Trophoblast cell (in vitro differentiated cells and primary cell): Measurements from ENCODE around the gene ADCY9. TPM values are rescaled to one million over a fixed set of nuclear protein-coding genes. Genes with fewer than 3 reads are reported as not detected.

Source experiments
- DNase-seq, 2 donors: peaks; one replicate each; pipeline ENCODE4 v3.0.0-alpha.2; 2016
- H2AFZ ChIP-seq: 2 replicates; pipeline ENCODE4 v1.6.1; 2013; ENCODE audit warnings: low read length, moderate library complexity, mild to moderate bottlenecking; ENCODE audit not compliant: insufficient read depth, poor library complexity
- H2AK5ac ChIP-seq: 2 replicates; pipeline ENCODE4 v1.6.1; 2013; ENCODE audit warnings: mild to moderate bottlenecking, low read length
- H2BK120ac ChIP-seq: 2 replicates; pipeline ENCODE4 v1.6.1; 2013; ENCODE audit warnings: low read length, mild to moderate bottlenecking, moderate library complexity; ENCODE audit not compliant: insufficient read depth, poor library complexity
- H2BK12ac ChIP-seq: 2 replicates; pipeline ENCODE4 v1.6.1; 2013; ENCODE audit warnings: mild to moderate bottlenecking, low read length, moderate library complexity
- H2BK5ac ChIP-seq: 2 replicates; pipeline ENCODE4 v1.6.1; 2013; ENCODE audit warnings: low read length, low read depth, moderate library complexity, mild to moderate bottlenecking; ENCODE audit not compliant: poor library complexity
- H3K14ac ChIP-seq: 2 replicates; pipeline ENCODE4 v1.6.1; 2013; ENCODE audit warnings: mild to moderate bottlenecking, low read length
- H3K18ac ChIP-seq: 2 replicates; pipeline ENCODE4 v1.6.1; 2013; ENCODE audit warnings: mild to moderate bottlenecking, low read length
- H3K23ac ChIP-seq: 2 replicates; pipeline ENCODE4 v1.6.1; 2013; ENCODE audit warnings: low read length
- H3K27ac ChIP-seq: 2 replicates; pipeline ENCODE4 v1.5.1; 2013; ENCODE audit warnings: low read depth, mild to moderate bottlenecking, inconsistent platforms, low read length, moderate library complexity
- H3K27me3 ChIP-seq: 2 replicates; pipeline ENCODE4 v1.6.1; 2013; ENCODE audit warnings: inconsistent platforms, mild to moderate bottlenecking, low read length, moderate library complexity; ENCODE audit not compliant: insufficient read depth
- H3K36me3 ChIP-seq, 2 experiments: 1 replicate in 1 of 2; 2 replicates in 1 of 2; pipeline ENCODE4 v1.6.1; 2013; ENCODE audit warnings: low read length in 2 of 2, mild to moderate bottlenecking in 2 of 2, moderate library complexity in 1 of 2; ENCODE audit not compliant: insufficient read depth in 2 of 2, control insufficient read depth in 1 of 2
- H3K4ac ChIP-seq: 2 replicates; pipeline ENCODE4 v1.6.1; 2013; ENCODE audit warnings: low read depth, mild to moderate bottlenecking, low read length, moderate library complexity
- H3K4me1 ChIP-seq, 2 experiments: 1 replicate in 1 of 2; 2 replicates in 1 of 2; pipeline ENCODE4 v1.6.1; 2013; ENCODE audit warnings: low read length in 2 of 2, mild to moderate bottlenecking in 2 of 2, moderate library complexity in 1 of 2; ENCODE audit not compliant: insufficient read depth in 2 of 2, control insufficient read depth in 1 of 2
- H3K4me2 ChIP-seq: 2 replicates; pipeline ENCODE4 v1.6.1; 2013; ENCODE audit warnings: inconsistent platforms, mild to moderate bottlenecking, low read length, moderate library complexity
- H3K4me3 ChIP-seq: 2 replicates; pipeline ENCODE4 v1.5.1; 2013; ENCODE audit warnings: mild to moderate bottlenecking, low read depth, low read length, inconsistent platforms
- H3K79me1 ChIP-seq: one replicate; pipeline ENCODE4 v1.6.1; 2013; ENCODE audit warnings: low read length
- H3K79me2 ChIP-seq: 2 replicates; pipeline ENCODE4 v1.6.1; 2013; ENCODE audit warnings: low read length, mild to moderate bottlenecking; ENCODE audit not compliant: control insufficient read depth, insufficient read depth, poor library complexity
- H3K9ac ChIP-seq: 2 replicates; pipeline ENCODE4 v1.6.1; 2013; ENCODE audit warnings: mild to moderate bottlenecking, low read length
- H3K9me3 ChIP-seq: 2 replicates; pipeline ENCODE4 v1.6.1; 2013; ENCODE audit warnings: low read depth, mild to moderate bottlenecking, control low read depth, inconsistent platforms, low read length; ENCODE audit not compliant: insufficient read depth
- H4K12ac ChIP-seq: 2 replicates; pipeline ENCODE4 v1.6.1; 2013; ENCODE audit warnings: low read depth, mild to moderate bottlenecking, low read length, moderate library complexity
- H4K8ac ChIP-seq: 2 replicates; pipeline ENCODE4 v1.6.1; 2013; ENCODE audit warnings: low read depth, mild to moderate bottlenecking, low read length, moderate library complexity
- H4K91ac ChIP-seq: one replicate; pipeline ENCODE4 v1.6.1; 2013; ENCODE audit warnings: low read depth, mild to moderate bottlenecking, low read length, moderate library complexity
- WGBS: extraction: QIAGEN DNeasy Blood & Tissue Kit; methylation state at CpG from one replicate; pipeline ENCODE4 v1.1.7; 2013; ENCODE audit warnings: missing lambda C conversion rate; ENCODE audit not compliant: insufficient read length, insufficient coverage; ENCODE audit errors: extremely low coverage; 5-methylcytosine and 5-hydroxymethylcytosine counted together
- polyA plus RNA-seq: library from polyadenylated mRNA; stranded (reverse); fragments of 200-250 nt; gene quantifications from 2 replicates; pipeline ENCODE4 v1.2.3, GENCODE V29; 2013

Gene ADCY9
- 9.8 and 10.3 TPM in 2 replicates for polyA plus RNA-seq

GRCh38 chr16:4116325-4117249 is at the start of gene ADCY9:
ADCY9 (minus strand) TSS chr16:4116442; CDS start chr16:4115442, 1,000 bp downstream.
- peaks cover 3% of the 10 kb centered on the region for H3K27me3 ChIP-seq
- peak; percentile 40 to 83 for DNase-seq
- no peak within 1 kb of the TSS for H3K23ac ChIP-seq
- peaks cover 18 to 28% of the 10 kb centered on the region in 2 experiments for H3K4me1 ChIP-seq
- H3K27ac ChIP-seq = no peak within 1 kb of the TSS
- peak within 1 kb of the TSS; percentile 77 for H3K18ac ChIP-seq
- H2BK5ac ChIP-seq = no peak within 1 kb of the TSS
- peak within 1 kb of the TSS; percentile 39 for H4K91ac ChIP-seq
- H4K8ac ChIP-seq = peak within 1 kb of the TSS; percentile 68
- no CpG with 5 or more reads among the region's 105 CpGs for WGBS
- H3K9ac ChIP-seq = peak within 1 kb of the TSS; percentile 43
- peak within 1 kb of the TSS; percentile 69 for H2AFZ ChIP-seq
- peak within 1 kb of the TSS; percentile 12 for H2BK120ac ChIP-seq
- peak within 1 kb of the TSS; percentile 24 for H3K4ac ChIP-seq
- peak within 1 kb of the TSS; percentile 53 for H3K14ac ChIP-seq
- H2BK12ac ChIP-seq = peak within 1 kb of the TSS; percentile 61
- H3K4me3 ChIP-seq = peak within 1 kb of the TSS; percentile 77
- H4K12ac ChIP-seq = no peak within 1 kb of the TSS
- peaks cover 0 to 2% of the 10 kb centered on the region in 2 experiments for H3K36me3 ChIP-seq
- peak within 1 kb of the TSS; percentile 95 for H3K4me2 ChIP-seq
- peaks cover 7% of the 10 kb centered on the region for H3K79me1 ChIP-seq
- peaks cover 4% of the 10 kb centered on the region for H3K79me2 ChIP-seq
- H2AK5ac ChIP-seq = no peak within 1 kb of the TSS
- H3K9me3 ChIP-seq = peaks cover 6% of the 10 kb centered on the region

- no peaks in the 10 kb centered on the region for H3K4me1 ChIP-seq
- WGBS = no CpG with 5 or more reads among the region's 7 CpGs
- no peaks in the 10 kb centered on the region for H3K36me3 ChIP-seq
- H4K91ac ChIP-seq = no peak overlapping the region
- H2BK5ac ChIP-seq = no peak overlapping the region
- no peak overlapping the region for H3K23ac ChIP-seq
- peaks cover 2% of the 10 kb centered on the region for H3K9me3 ChIP-seq
- no peak overlapping the region for H2AFZ ChIP-seq
- no peak overlapping the region for H3K14ac ChIP-seq
- no peak overlapping the region for H3K18ac ChIP-seq
- H3K4me3 ChIP-seq = no peak overlapping the region
- H3K79me2 ChIP-seq = no peaks in the 10 kb centered on the region
- H3K4ac ChIP-seq = no peak overlapping the region
- H2BK120ac ChIP-seq = no peak overlapping the region
- no peak for DNase-seq
- H3K79me1 ChIP-seq = no peaks in the 10 kb centered on the region
- H4K12ac ChIP-seq = no peak overlapping the region
- no peak overlapping the region for H2BK12ac ChIP-seq
- no peak overlapping the region for H2AK5ac ChIP-seq
- H3K9ac ChIP-seq = no peak overlapping the region
- H3K27me3 ChIP-seq = no peaks in the 10 kb centered on the region
- H4K8ac ChIP-seq = no peak overlapping the region
- no peak overlapping the region for H3K4me2 ChIP-seq
- no peak overlapping the region for H3K27ac ChIP-seq
Measured at GRCh38 chr16:4160658-4161430, 44.6 kb upstream of the ADCY9 start.

GRCh38 chr16:4159726-4160125 is 43.5 kb upstream of the ADCY9 start:
- Histone ChIP-seq H3K79me1 (no peaks in the 10 kb centered on the region), H4K8ac (no peak overlapping the region), H3K9me3 (peaks cover 2% of the 10 kb centered on the region), H3K23ac (no peak overlapping the region), H3K4me2 (no peak overlapping the region), H4K91ac (no peak overlapping the region), H2BK5ac (no peak overlapping the region), H4K12ac (no peak overlapping the region), H3K9ac (no peak overlapping the region), H3K36me3 (no peaks in the 10 kb centered on the region), H2BK120ac (no peak overlapping the region), H3K27me3 (no peaks in the 10 kb centered on the region), H2AFZ (no peak overlapping the region), H3K4me3 (no peak overlapping the region), H3K14ac (no peak overlapping the region), H3K4ac (no peak overlapping the region), H3K4me1 (no peaks in the 10 kb centered on the region), H2AK5ac (no peak overlapping the region), H2BK12ac (no peak overlapping the region), H3K79me2 (no peaks in the 10 kb centered on the region), H3K27ac (no peak overlapping the region), H3K18ac (no peak overlapping the region)
- DNase-seq = no peak
- WGBS = no CpG with 5 or more reads among the region's 17 CpGs

- H3K9me3 ChIP-seq = peaks cover 2% of the 10 kb centered on the region
- H3K18ac ChIP-seq = no peak overlapping the region
- H4K12ac ChIP-seq = no peak overlapping the region
- H2BK120ac ChIP-seq = no peak overlapping the region
- H3K4me2 ChIP-seq = no peak overlapping the region
- H3K79me2 ChIP-seq = no peaks in the 10 kb centered on the region
- H3K4me3 ChIP-seq = no peak overlapping the region
- no peak overlapping the region for H4K91ac ChIP-seq
- no peaks in the 10 kb centered on the region for H3K79me1 ChIP-seq
- H3K27me3 ChIP-seq = no peaks in the 10 kb centered on the region
- H2BK12ac ChIP-seq = no peak overlapping the region
- no peaks in the 10 kb centered on the region for H3K4me1 ChIP-seq
- WGBS = no CpG with 5 or more reads among the region's 13 CpGs
- no peak overlapping the region for H4K8ac ChIP-seq
- H3K27ac ChIP-seq = no peak overlapping the region
- no peak overlapping the region for H3K4ac ChIP-seq
- no peak overlapping the region for H2AFZ ChIP-seq
- H3K36me3 ChIP-seq = no peaks in the 10 kb centered on the region
- no peak overlapping the region for H3K9ac ChIP-seq
- DNase-seq = no peak
- no peak overlapping the region for H2BK5ac ChIP-seq
- no peak overlapping the region for H2AK5ac ChIP-seq
- no peak overlapping the region for H3K23ac ChIP-seq
- no peak overlapping the region for H3K14ac ChIP-seq
Measured at GRCh38 chr16:4158143-4159093, 42.2 kb upstream of the ADCY9 start.
